ENCODE measurements around the gene IGSF22.

Gene IGSF22

GRCh38 chr11:18726040-18726439 is at the start of gene IGSF22:
TSS of gene IGSF22 (minus strand) at chr11:18726188. CDS start at chr11:18724236, 1,952 bp downstream.
- no peak for DNase-seq

- DNase-seq: no peak
These were observed 48.8 kb upstream of the IGSF22 start for GRCh38 chr11:18774801-18775200.

GRCh38 chr11:18773681-18774080 is 47.7 kb upstream of the IGSF22 start:
- no peak for DNase-seq

GRCh38 chr11:18773104-18773503 is 47.1 kb upstream of the IGSF22 start:
- DNase-seq: no peak

GRCh38 chr11:18772211-18772610 is 46.2 kb upstream of the IGSF22 start:
- DNase-seq: no peak

- DNase-seq: no peak
These were observed 45.5 kb upstream of the IGSF22 start for GRCh38 chr11:18771266-18772035.

- DNase-seq: no peak
These were observed 44.6 kb upstream of the IGSF22 start for GRCh38 chr11:18770479-18771125.

GRCh38 chr11:18769802-18770456 is 43.9 kb upstream of the IGSF22 start:
- DNase-seq: no peak

GRCh38 chr11:18768978-18769377 is 43.0 kb upstream of the IGSF22 start:
- no peak for DNase-seq

GRCh38 chr11:18768472-18768901 is 42.5 kb upstream of the IGSF22 start:
- DNase-seq: no peak

GRCh38 chr11:18766015-18766414 is 40.0 kb upstream of the IGSF22 start:
- no peak for DNase-seq

- no peak for DNase-seq
These were observed 39.6 kb upstream of the IGSF22 start for GRCh38 chr11:18765554-18765953.

GRCh38 chr11:18761741-18762140 is 35.8 kb upstream of the IGSF22 start:
- no peak for DNase-seq

GRCh38 chr11:18761144-18761543 is 35.2 kb upstream of the IGSF22 start:
- DNase-seq: no peak

GRCh38 chr11:18757811-18758210 is 31.8 kb upstream of the IGSF22 start:
- no peak for DNase-seq

- no peak for DNase-seq
These were observed 30.9 kb upstream of the IGSF22 start for GRCh38 chr11:18756889-18757288.

- DNase-seq: no peak
These were observed 28.3 kb upstream of the IGSF22 start for GRCh38 chr11:18754308-18754707.

- DNase-seq: no peak
These were observed 26.5 kb upstream of the IGSF22 start for GRCh38 chr11:18752502-18752901.

GRCh38 chr11:18750944-18751343 is 25.0 kb upstream of the IGSF22 start:
- DNase-seq: no peak

GRCh38 chr11:18749681-18750319 is 23.8 kb upstream of the IGSF22 start:
- no peak for DNase-seq

GRCh38 chr11:18748766-18749365 is 22.9 kb upstream of the IGSF22 start:
- peak in 4 of 6 experiments; percentile 42 to 99 (median 98) for DNase-seq

GRCh38 chr11:18745251-18745650 is 19.3 kb upstream of the IGSF22 start:
- DNase-seq: no peak

Measured in stimulated activated naive CD4-positive, alpha-beta T cell (primary cell).